IMR-90 (cell line): ENCODE measurements around the gene RPS6KA2. TPM values are rescaled to one million over a fixed set of nuclear protein-coding genes. Genes with fewer than 3 reads are reported as not detected.

Experiments used
- ATAC-seq: fragments of 200-7000 bp; cut with Tn5 transposase; 2 replicates; pipeline ENCODE4 v1.9.1; 2020; ENCODE audit warnings: low read depth, mild to moderate bottlenecking, moderate library complexity
- BruUV-seq: library from RNA; stranded (reverse); fragments of 400-500 nt; replicated peaks from 2 replicates; lab custom pipeline; 2021; lab: Mats Ljungman, UMichigan
- CTCF ChIA-PET: fragments of 300-600 bp; formaldehyde crosslinking; extraction: SDS; loops from one replicate; lab custom pipeline; 2021; ENCODE audit warnings: antibody characterized with exemption; lab: Yijun Ruan, JAX
- POLR2A ChIA-PET: fragments of 300-600 bp; sonication (Branson Sonifier 250); formaldehyde crosslinking; loops from one replicate; lab custom pipeline; 2022; ENCODE audit warnings: antibody characterized with exemption; ENCODE audit not compliant: unreplicated experiment; lab: Charles Lee
- DNase-seq: peaks from one replicate; pipeline ENCODE4 v3.0.0; 2013
- H2AFZ ChIP-seq: replicated peaks from 2 replicates; pipeline ENCODE3; 2013; ENCODE audit warnings: low read length, mild to moderate bottlenecking; ENCODE audit not compliant: poor library complexity
- H2AK5ac ChIP-seq: 2 replicates; pipeline ENCODE4 v1.6.1; 2013; ENCODE audit warnings: low read depth, low read length, inconsistent platforms
- H2AK9ac ChIP-seq: replicated peaks from 2 replicates; pipeline ENCODE3; 2013; ENCODE audit warnings: mild to moderate bottlenecking, low read depth, low read length, moderate library complexity; ENCODE audit not compliant: poor library complexity
- H2BK120ac ChIP-seq: 2 replicates; pipeline ENCODE4 v1.6.1; 2013; ENCODE audit warnings: low read depth, low read length, inconsistent platforms
- H2BK15ac ChIP-seq: 3 replicates; pipeline ENCODE4 v1.6.1; 2013; ENCODE audit warnings: low read depth, low read length, inconsistent platforms
- H2BK20ac ChIP-seq: 2 replicates; pipeline ENCODE4 v1.6.1; 2013; ENCODE audit warnings: low read depth, mild to moderate bottlenecking, inconsistent platforms, low read length, moderate library complexity
- H2BK5ac ChIP-seq: 2 replicates; pipeline ENCODE4 v1.6.1; 2013; ENCODE audit warnings: mild to moderate bottlenecking, low read depth, low read length, inconsistent platforms; ENCODE audit not compliant: poor library complexity, severe bottlenecking
- H3K14ac ChIP-seq: replicated peaks from 2 replicates; pipeline ENCODE4 v1.6.1; 2013; ENCODE audit warnings: low read depth, low read length, inconsistent platforms
- H3K18ac ChIP-seq: 2 replicates; pipeline ENCODE4 v1.6.1; 2013; ENCODE audit warnings: low read depth, low read length, control low read depth
- H3K23ac ChIP-seq: 2 replicates; pipeline ENCODE4 v1.6.1; 2013; ENCODE audit warnings: low read depth, low read length, inconsistent platforms
- H3K27ac ChIP-seq: 2 replicates; pipeline ENCODE4 v1.5.1; 2013; ENCODE audit warnings: mild to moderate bottlenecking, control low read depth, low read length; ENCODE audit not compliant: insufficient read depth
- H3K27me3 ChIP-seq: 2 replicates; pipeline ENCODE4 v1.6.1; 2013; ENCODE audit warnings: low read length; ENCODE audit not compliant: control insufficient read depth, insufficient read depth
- H3K36me3 ChIP-seq: 2 replicates; pipeline ENCODE4 v1.6.1; 2013; ENCODE audit warnings: low read length, mixed read lengths; ENCODE audit not compliant: control insufficient read depth, insufficient read depth
- H3K4ac ChIP-seq: 2 replicates; pipeline ENCODE4 v1.6.1; 2013; ENCODE audit warnings: low read depth, low read length, inconsistent platforms
- H3K4me1 ChIP-seq: 2 replicates; pipeline ENCODE4 v1.6.1; 2013; ENCODE audit warnings: low read length, mixed read lengths; ENCODE audit not compliant: control insufficient read depth, insufficient read depth
- H3K4me2 ChIP-seq: 2 replicates; pipeline ENCODE4 v1.6.1; 2013; ENCODE audit warnings: low read depth, mild to moderate bottlenecking, control low read depth, low read length, moderate library complexity
- H3K4me3 ChIP-seq: 2 replicates; pipeline ENCODE4 v1.5.1; 2013; ENCODE audit warnings: low read depth, mild to moderate bottlenecking, control low read depth, low read length, moderate library complexity; ENCODE audit not compliant: insufficient read depth
- H3K56ac ChIP-seq: 2 replicates; pipeline ENCODE4 v1.6.1; 2013; ENCODE audit warnings: low read length, inconsistent platforms; ENCODE audit not compliant: insufficient read depth; ENCODE audit errors: extremely low read depth
- H3K79me1 ChIP-seq, 2 experiments: 2 replicates each; pipeline ENCODE4 v1.6.1; 2013; ENCODE audit warnings: low read length in 2 of 2, inconsistent platforms in 1 of 2, low read depth in 1 of 2
- H3K9ac ChIP-seq: 2 replicates; pipeline ENCODE4 v1.6.1; 2013; ENCODE audit warnings: low read depth, low read length, control low read depth
- H3K9me1 ChIP-seq: 2 replicates; pipeline ENCODE4 v1.6.1; 2013; ENCODE audit warnings: low read length, inconsistent platforms; ENCODE audit not compliant: insufficient read depth
- H3K9me3 ChIP-seq: 2 replicates; pipeline ENCODE4 v1.6.1; 2013; ENCODE audit warnings: low read length; ENCODE audit not compliant: control insufficient read depth, insufficient read depth
- H4K20me1 ChIP-seq: 2 replicates; pipeline ENCODE4 v1.6.1; 2013; ENCODE audit warnings: low read length, inconsistent platforms; ENCODE audit not compliant: insufficient read depth
- H4K5ac ChIP-seq: 2 replicates; pipeline ENCODE4 v1.6.1; 2013; ENCODE audit warnings: mild to moderate bottlenecking, low read depth, low read length, control low read depth
- H4K8ac ChIP-seq, 2 experiments: 2 replicates each; pipeline ENCODE4 v1.6.1; 2013; ENCODE audit warnings: low read depth in 2 of 2, low read length in 2 of 2, control low read depth in 1 of 2, inconsistent platforms in 1 of 2
- H4K91ac ChIP-seq: 2 replicates; pipeline ENCODE4 v1.6.1; 2013; ENCODE audit warnings: low read depth, low read length, inconsistent platforms; ENCODE audit not compliant: insufficient read depth
- CEBPB ChIP-seq: IDR thresholded peaks from 2 replicates; pipeline ENCODE4 v1.6.1; 2012; ENCODE audit warnings: low read depth, low read length, improper control_type of control experiment
- CHD1 ChIP-seq: IDR thresholded peaks from 2 replicates; pipeline ENCODE4 v1.6.1; 2012; ENCODE audit warnings: low read depth, low read length, improper control_type of control experiment
- FOS ChIP-seq: fragments of 150-350 bp; IDR thresholded peaks from 2 replicates; pipeline ENCODE4 v1.6.1; 2016; ENCODE audit warnings: low read depth, low read length
- MXI1 ChIP-seq: IDR thresholded peaks from 2 replicates; pipeline ENCODE4 v1.6.1; 2012; ENCODE audit warnings: low read depth, mild to moderate bottlenecking, low read length, moderate library complexity, borderline replicate concordance
- RAD21 ChIP-seq: IDR thresholded peaks from 2 replicates; pipeline ENCODE4 v1.6.1; 2012; ENCODE audit warnings: low read length, improper control_type of control experiment
- RFX5 ChIP-seq: IDR thresholded peaks from 2 replicates; pipeline ENCODE4 v1.8.0; 2012; ENCODE audit warnings: low read depth, mild to moderate bottlenecking, low read length, moderate library complexity
- WGBS, 2 experiments: methylation state at CpG; one replicate each; pipeline versions ENCODE4 v1.1.5 to v1.1.7; 2013; ENCODE audit warnings: missing lambda C conversion rate in 2 of 2; ENCODE audit not compliant: insufficient read length in 1 of 2; ENCODE audit errors: extremely low coverage in 2 of 2; 5-methylcytosine and 5-hydroxymethylcytosine counted together
- dilution Hi-C: fragments of 300-500 bp; cut with HindIII; formaldehyde crosslinking; loops from one replicate; pipeline ENCODE4 v1.14.3; 2018; ENCODE audit warnings: low sequenced_read_pairs; ENCODE audit not compliant: unreplicated experiment
- in situ Hi-C: fragments of 300-500 bp; cut with MboI; formaldehyde crosslinking; loops from 3 replicates; pipeline ENCODE4 v1.14.3; 2019; ENCODE audit warnings: low sequenced_read_pairs, inconsistent platforms, mixed read lengths
- intact Hi-C: fragments of 100-400 bp; cut with micrococcal nuclease; formaldehyde crosslinking; loops from 2 replicates; pipeline ENCODE4 v1.10.0; 2022
- polyA plus RNA-seq, 3 experiments: library from polyadenylated mRNA; depleted of rRNA; stranded (reverse); fragments of >200 nt; gene quantifications; 2 replicates each; pipeline ENCODE4 v1.2.3, GENCODE V29; 2012; ENCODE audit warnings: low replicate concordance in 1 of 3
- total RNA-seq: library from RNA; depleted of rRNA; stranded (reverse); fragments of >200 nt; gene quantifications from 2 replicates; pipeline ENCODE4 v1.2.3, GENCODE V29; 2012
- TF ChIP-seq, protein P1 (sequence below): fragments of 150-350 bp; IDR thresholded peaks from 2 replicates; pipeline ENCODE4 v1.6.1; 2017; ENCODE audit warnings: mild to moderate bottlenecking, antibody characterized with exemption, low read length, low read depth

Gene RPS6KA2
- total and polyA plus RNA-seq, 2 of the 4 experiments (the other 2 are of a cell fraction), result 26.9 to 31.3 TPM

DNA sequence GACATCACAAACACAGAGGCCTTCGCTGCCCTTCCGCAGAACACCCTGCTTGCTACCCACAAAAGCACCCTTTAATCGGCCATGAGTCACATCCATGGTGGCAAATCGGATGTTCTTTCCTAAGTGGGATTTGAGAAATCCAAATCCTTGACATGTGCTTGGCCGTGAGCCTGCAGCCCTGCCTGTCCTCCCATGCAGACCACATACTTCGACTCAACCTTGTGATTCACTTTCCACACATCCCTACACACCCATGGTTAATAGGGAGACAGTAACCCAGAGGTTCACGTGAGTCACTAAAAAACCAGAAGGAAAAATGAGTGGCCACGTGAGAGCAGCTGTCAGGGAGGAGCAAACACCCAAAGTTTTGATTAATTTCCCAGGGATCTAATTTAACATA lies 59.9 kb downstream of the RPS6KA2 start (continued):
- TF ChIP-seq MXI1, result peak; percentile 86

DNA sequence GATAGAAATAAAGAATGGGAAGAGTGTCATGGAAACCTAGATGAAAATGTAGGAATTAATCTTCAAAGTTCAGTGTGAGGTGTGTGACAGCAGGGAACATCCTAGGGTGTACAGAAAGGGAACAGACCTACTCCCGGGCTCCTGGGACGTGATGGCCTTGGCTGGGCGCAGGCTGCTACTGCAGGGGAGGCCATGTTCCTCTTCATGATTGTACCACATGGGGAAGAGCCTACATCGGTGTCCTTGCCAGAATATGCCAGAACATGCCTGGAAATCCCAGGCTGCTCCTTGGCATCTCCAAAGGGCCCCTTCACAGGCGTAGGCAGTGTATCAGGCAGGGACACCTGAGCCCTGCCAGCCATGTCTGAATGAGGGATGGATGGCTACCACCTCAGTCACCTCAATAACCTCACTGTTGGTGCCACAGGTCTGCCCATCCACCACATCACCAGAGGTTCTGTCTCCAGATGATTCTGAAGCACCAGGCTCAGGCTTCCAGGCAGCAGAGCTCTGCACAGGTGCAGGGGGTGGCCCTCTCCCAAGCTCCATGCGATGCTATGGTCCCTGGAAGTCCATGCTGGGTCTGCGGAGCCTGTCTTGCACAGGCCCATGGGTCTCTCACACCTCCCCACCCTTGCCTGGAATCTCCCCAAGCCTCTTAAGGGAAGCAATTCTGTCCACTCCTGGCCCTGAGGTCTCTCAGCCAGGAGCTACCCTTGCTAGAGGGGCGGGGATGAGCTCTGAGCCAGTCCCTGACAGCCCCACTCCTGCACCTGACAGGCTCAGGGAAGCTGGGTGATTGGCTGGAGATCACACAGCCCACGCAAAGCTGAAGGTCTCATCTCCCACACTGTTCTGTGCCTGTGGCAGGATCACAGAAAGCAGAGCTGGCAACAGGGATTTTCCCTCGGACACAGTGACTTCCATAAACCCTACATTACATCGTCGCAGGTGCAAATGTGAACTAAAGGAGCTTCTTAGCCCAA lies 60.7 kb downstream of the RPS6KA2 start:
- TF ChIP-seq, protein P1, sequence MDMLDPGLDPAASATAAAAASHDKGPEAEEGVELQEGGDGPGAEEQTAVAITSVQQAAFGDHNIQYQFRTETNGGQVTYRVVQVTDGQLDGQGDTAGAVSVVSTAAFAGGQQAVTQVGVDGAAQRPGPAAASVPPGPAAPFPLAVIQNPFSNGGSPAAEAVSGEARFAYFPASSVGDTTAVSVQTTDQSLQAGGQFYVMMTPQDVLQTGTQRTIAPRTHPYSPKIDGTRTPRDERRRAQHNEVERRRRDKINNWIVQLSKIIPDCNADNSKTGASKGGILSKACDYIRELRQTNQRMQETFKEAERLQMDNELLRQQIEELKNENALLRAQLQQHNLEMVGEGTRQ, result no peak
- TF ChIP-seq CHD1 (no peak), CEBPB (no peak), FOS (no peak), RAD21 (no peak), RFX5 (no peak)
- Histone ChIP-seq H2BK120ac (peak overlapping the region; percentile 46; the same call in 1 of the 2 replicates), H3K9me3 (no peaks in the 10 kb centered on the region), H3K36me3 (peaks cover 20% of the 10 kb centered on the region; the same call in 1 of the 2 replicates), H3K14ac (peak overlapping the region; percentile 5), H3K4ac (peak overlapping the region; percentile 42), H2BK20ac (peak overlapping the region; percentile 27; the same call in 1 of the 2 replicates), H3K4me3 (no peak overlapping the region), H2AK5ac (peak overlapping the region; percentile 84), H4K20me1 (peaks cover 24% of the 10 kb centered on the region), H4K8ac (peak overlapping the region; percentile 16 to 32; a peak in 3 of 4 replicates), H3K4me2 (no peak overlapping the region), H3K27ac (peak overlapping the region; percentile 10), H2BK15ac (peak overlapping the region; percentile 63; the same call in 1 of the 3 replicates), H3K9ac (no peak overlapping the region), H3K23ac (no peak overlapping the region), H3K9me1 (peaks cover 19% of the 10 kb centered on the region), H2AFZ (peak overlapping the region; percentile 9), H2AK9ac (peak overlapping the region; percentile 31), H3K56ac (no peak overlapping the region), H4K5ac (no peak overlapping the region), H3K79me1 (peaks cover 9 to 55% of the 10 kb centered on the region in 2 experiments), H4K91ac (no peak overlapping the region; the same call in none of the 2 replicates), H3K18ac (peak overlapping the region; percentile 2; the same call in 1 of the 2 replicates), H2BK5ac (peak overlapping the region; percentile 20), H3K4me1 (peaks cover 14% of the 10 kb centered on the region; the same call in 1 of the 2 replicates), H3K27me3 (no peaks in the 10 kb centered on the region)
- ATAC-seq (peak; percentile 6), DNase-seq (no peak)
- no TSS peak for BruUV-seq
- POLR2A ChIA-PET, result no interaction called here
- intact Hi-C loops, result no loop called here
- dilution Hi-C loops, result no loop called here
- CTCF ChIA-PET, result interaction anchor here (0.8 kb wide), 2 partner anchors 53 to 137 kb away, joined by 3 read pairs; no protein-coding TSS in a partner anchor
- in situ Hi-C loops, result no loop called here
- WGBS, 2 experiments, result 100% methylated on average over 2 of the region's 12 CpGs; no CpG with 5 or more reads in 1 of the 2 experiments
